GM10847 (cell line): ENCODE data around the gene STAC.

Source experiments
- POLR2A ChIP-seq: IDR thresholded peaks from 2 replicates; pipeline ENCODE4 v1.6.1; 2011; ENCODE audit not compliant: insufficient read length; ENCODE audit errors: extremely low read depth

The STAC gene

GRCh38 chr3:36579746-36580145, 199.4 kb downstream of the STAC start:
- TF ChIP-seq POLR2A = no peak

GRCh38 chr3:36580716-36581115, 200.4 kb downstream of the STAC start:
- TF ChIP-seq POLR2A = no peak

- no peak for TF ChIP-seq POLR2A
These were observed 211.7 kb downstream of the STAC start for GRCh38 chr3:36591959-36592358.

- TF ChIP-seq POLR2A = no peak
These were observed 215.2 kb downstream of the STAC start for GRCh38 chr3:36595511-36595910.

- no peak for TF ChIP-seq POLR2A
These were observed 216.1 kb downstream of the STAC start for GRCh38 chr3:36596419-36596818.

- no peak for TF ChIP-seq POLR2A
These were observed 217.1 kb downstream of the STAC start for GRCh38 chr3:36597422-36597821.
